Uterus (tissue), 4 donors: ENCODE measurements around the gene ACTL6A. TPM values are rescaled to one million over a fixed set of nuclear protein-coding genes. Genes with fewer than 3 reads are reported as not detected.

Source experiments
- DNase-seq, 2 donors: peaks; one replicate each; pipeline ENCODE4 v3.0.0-alpha.2; 2019 to 2020
- H3K27ac ChIP-seq, 2 donors: fragments of 200-600 bp; sonication (generic); 1 replicate in 1 of 2; 2 replicates in 1 of 2; pipeline ENCODE4 v1.5.1; 2016 to 2018
- H3K27me3 ChIP-seq, 2 donors: fragments of 200-600 bp; sonication (generic); one replicate each; pipeline ENCODE4 v1.5.1; 2018 to 2019; ENCODE audit warnings: control low read depth in 1 of 2
- H3K36me3 ChIP-seq, 2 donors: fragments of 200-600 bp; sonication (generic); one replicate each; pipeline ENCODE4 v1.5.1; 2019; ENCODE audit warnings: control low read depth in 1 of 2
- H3K4me1 ChIP-seq, 2 donors: fragments of 200-600 bp; sonication (generic); one replicate each; pipeline ENCODE4 v1.5.1; 2018 to 2019; ENCODE audit warnings: control low read depth in 1 of 2
- H3K4me3 ChIP-seq, 2 donors: fragments of 200-600 bp; sonication (generic); 1 replicate in 1 of 2; 2 replicates in 1 of 2; pipeline ENCODE4 v1.5.1; 2018 to 2019; ENCODE audit warnings: mild to moderate bottlenecking in 1 of 2
- H3K9me3 ChIP-seq, 2 donors: fragments of 200-600 bp; sonication (generic); one replicate each; pipeline ENCODE4 v1.5.1; 2019; ENCODE audit warnings: control low read depth in 1 of 2
- POLR2A ChIP-seq, 2 donors: fragments of 450-650 bp; IDR thresholded peaks; one replicate each; pipeline ENCODE4 v1.6.1; 2016; ENCODE audit warnings: antibody characterized with exemption in 2 of 2, mild to moderate bottlenecking in 1 of 2, moderate library complexity in 1 of 2
- intact Hi-C: fragments of 100-400 bp; cut with DNase I; formaldehyde crosslinking; loops from one replicate; pipeline ENCODE4 v1.15.1; 2023; ENCODE audit warnings: low total_unique reads
- total RNA-seq, 4 donors: library from RNA; depleted of rRNA in 3 of 4; stranded (reverse); fragments of >200 nt in 3 of 4; gene quantifications; one replicate each; pipeline versions ENCODE4 v1.1.0 to v1.2.4, GENCODE V29; 2014 to 2023
- TF ChIP-seq, protein P1 (sequence below), 4 experiments: fragments of 200-600 bp in 2 of 4; fragments of 450-650 bp in 2 of 4; sonication (generic) in 2 of 4; IDR thresholded peaks; one replicate each; pipeline ENCODE4 v1.5.1; 2016 to 2019; ENCODE audit warnings: antibody characterized with exemption in 4 of 4, mild to moderate bottlenecking in 2 of 4, moderate library complexity in 1 of 4
- donor health status: DM: yes; HTN: yes; CAD: no.

ACTL6A gene
- total RNA-seq, 4 donors from 2014 or later, result 38.7 to 84.5 (median 51.2) TPM

DNA sequence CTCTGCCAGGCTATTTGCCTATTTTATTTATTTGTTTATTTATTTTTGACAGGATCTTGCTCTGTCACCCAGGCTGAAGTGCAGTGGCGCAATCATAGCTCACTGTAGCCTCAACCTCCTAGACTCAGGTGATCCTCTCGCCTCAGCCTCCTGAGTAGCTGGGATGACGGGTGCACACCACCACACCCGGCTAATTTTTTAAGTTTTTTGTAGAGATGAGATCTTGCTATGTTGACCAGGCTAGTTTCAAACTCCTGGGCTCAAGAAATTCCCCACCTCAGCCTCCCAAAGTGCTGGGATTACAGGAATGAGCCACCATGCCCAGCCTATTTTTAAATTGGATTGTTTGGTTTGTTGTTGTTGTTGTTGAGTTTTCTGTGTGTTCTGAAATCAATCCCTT is 47.3 kb downstream of the ACTL6A start:
- no peak for DNase-seq
- TF ChIP-seq, protein P1, sequence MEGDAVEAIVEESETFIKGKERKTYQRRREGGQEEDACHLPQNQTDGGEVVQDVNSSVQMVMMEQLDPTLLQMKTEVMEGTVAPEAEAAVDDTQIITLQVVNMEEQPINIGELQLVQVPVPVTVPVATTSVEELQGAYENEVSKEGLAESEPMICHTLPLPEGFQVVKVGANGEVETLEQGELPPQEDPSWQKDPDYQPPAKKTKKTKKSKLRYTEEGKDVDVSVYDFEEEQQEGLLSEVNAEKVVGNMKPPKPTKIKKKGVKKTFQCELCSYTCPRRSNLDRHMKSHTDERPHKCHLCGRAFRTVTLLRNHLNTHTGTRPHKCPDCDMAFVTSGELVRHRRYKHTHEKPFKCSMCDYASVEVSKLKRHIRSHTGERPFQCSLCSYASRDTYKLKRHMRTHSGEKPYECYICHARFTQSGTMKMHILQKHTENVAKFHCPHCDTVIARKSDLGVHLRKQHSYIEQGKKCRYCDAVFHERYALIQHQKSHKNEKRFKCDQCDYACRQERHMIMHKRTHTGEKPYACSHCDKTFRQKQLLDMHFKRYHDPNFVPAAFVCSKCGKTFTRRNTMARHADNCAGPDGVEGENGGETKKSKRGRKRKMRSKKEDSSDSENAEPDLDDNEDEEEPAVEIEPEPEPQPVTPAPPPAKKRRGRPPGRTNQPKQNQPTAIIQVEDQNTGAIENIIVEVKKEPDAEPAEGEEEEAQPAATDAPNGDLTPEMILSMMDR (IDR thresholded peaks at IDR 0.05), result no peak
- TF ChIP-seq POLR2A (IDR thresholded peaks at IDR 0.05), result no peak
- intact Hi-C loops, result no loop called here
- Histone ChIP-seq H3K9me3 (no peaks in the 10 kb centered on the region), H3K4me3 (no peak overlapping the region), H3K36me3 (no peaks in the 10 kb centered on the region), H3K27ac (no peak overlapping the region), H3K27me3 (no peaks in the 10 kb centered on the region), H3K4me1 (peaks cover 0 to 4% of the 10 kb centered on the region in 2 donors)

GRCh38 chr3:179613807-179614206 is 51.1 kb downstream of the ACTL6A start:
- no peak overlapping the region for H3K27ac ChIP-seq
- no peak for DNase-seq
- no peaks in the 10 kb centered on the region for H3K4me1 ChIP-seq
- intact Hi-C loops, result no loop called here
- H3K9me3 ChIP-seq, result no peaks in the 10 kb centered on the region
- H3K36me3 ChIP-seq, result no peaks in the 10 kb centered on the region
- H3K27me3 ChIP-seq, result no peaks in the 10 kb centered on the region
- TF ChIP-seq, protein P1 (IDR thresholded peaks at IDR 0.05), result no peak
- no peak for TF ChIP-seq POLR2A (IDR thresholded peaks at IDR 0.05)
- no peak overlapping the region for H3K4me3 ChIP-seq

GRCh38 chr3:179615458-179616173 is 52.9 kb downstream of the ACTL6A start:
- H3K9me3 ChIP-seq, result no peaks in the 10 kb centered on the region
- H3K27me3 ChIP-seq, result no peaks in the 10 kb centered on the region
- H3K4me3 ChIP-seq, result no peak overlapping the region
- no peaks in the 10 kb centered on the region for H3K36me3 ChIP-seq
- no peak for DNase-seq
- intact Hi-C loops, result no loop called here
- no peak for TF ChIP-seq POLR2A (IDR thresholded peaks at IDR 0.05)
- TF ChIP-seq, protein P1 (IDR thresholded peaks at IDR 0.05), result no peak
- no peak overlapping the region for H3K27ac ChIP-seq
- H3K4me1 ChIP-seq, result no peaks in the 10 kb centered on the region

DNA sequence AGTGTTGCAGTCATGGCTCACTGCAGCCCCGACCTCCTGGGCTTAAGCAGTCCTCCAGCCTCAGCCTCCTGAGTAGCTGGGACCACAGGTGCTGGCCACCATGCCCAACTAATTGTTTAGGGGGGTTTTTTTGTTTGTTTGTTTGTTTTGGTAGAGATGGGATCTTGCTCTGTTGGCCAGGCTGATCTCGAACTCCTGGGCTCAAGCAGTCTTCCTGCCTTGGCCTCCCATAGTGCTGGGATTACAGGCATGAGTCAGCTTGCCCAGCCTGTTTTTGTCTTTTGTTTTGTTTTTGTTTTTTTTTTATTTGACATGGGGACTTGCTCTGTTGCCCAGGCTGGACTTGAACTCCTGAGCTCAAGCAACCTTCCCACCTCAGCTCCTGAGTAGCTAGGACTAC is 59.3 kb downstream of the ACTL6A start:
- DNase-seq, result no peak
- Histone ChIP-seq H3K9me3 (no peaks in the 10 kb centered on the region), H3K27me3 (no peaks in the 10 kb centered on the region), H3K36me3 (no peaks in the 10 kb centered on the region), H3K4me3 (no peak overlapping the region), H3K27ac (no peak overlapping the region), H3K4me1 (no peaks in the 10 kb centered on the region)
- TF ChIP-seq, protein P1 (IDR thresholded peaks at IDR 0.05), result no peak
- no peak for TF ChIP-seq POLR2A (IDR thresholded peaks at IDR 0.05)
- intact Hi-C loops, result no loop called here

DNA sequence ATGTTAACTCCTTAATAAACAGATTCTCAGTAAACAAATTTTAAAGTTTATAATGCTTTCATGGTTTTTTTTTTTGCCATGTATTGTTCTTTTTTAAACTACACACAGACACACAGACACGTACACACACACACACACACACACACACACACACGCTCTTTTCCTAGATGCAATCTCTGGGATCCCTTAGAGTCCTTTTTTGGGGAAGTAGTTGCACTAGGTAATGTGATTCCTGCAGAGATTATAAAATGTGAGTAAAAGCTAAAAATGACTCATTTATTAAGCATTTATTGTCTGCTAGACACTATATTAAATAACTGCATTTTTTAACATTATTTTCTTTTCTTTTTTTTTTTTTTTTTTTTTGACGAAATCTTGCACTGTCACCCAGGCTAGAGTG is 61.7 kb downstream of the ACTL6A start:
- Histone ChIP-seq H3K36me3 (no peaks in the 10 kb centered on the region), H3K4me1 (no peaks in the 10 kb centered on the region), H3K9me3 (no peaks in the 10 kb centered on the region), H3K27ac (no peak overlapping the region), H3K4me3 (no peak overlapping the region), H3K27me3 (no peaks in the 10 kb centered on the region)
- TF ChIP-seq, protein P1 (IDR thresholded peaks at IDR 0.05), result no peak
- TF ChIP-seq POLR2A (IDR thresholded peaks at IDR 0.05), result no peak
- intact Hi-C loops, result no loop called here
- no peak for DNase-seq
